Measurements from ENCODE around the gene ZNF296.

ZNF296 gene

GRCh38 chr19:45117167-45117594 is 40.9 kb upstream of the ZNF296 start:
- no peak for TF ChIP-seq GABPA (IDR thresholded peaks at IDR 0.05; ENCODE audit: low read depth)
- peak; percentile 77 for TF ChIP-seq POLR2AphosphoS5 (IDR thresholded peaks at IDR 0.05; ENCODE audit: low read depth)
- Histone ChIP-seq H3K4me3 (replicated peaks; ENCODE audit: insufficient read depth, low read length) (no peak overlapping the region), H3K27me3 (ENCODE audit: insufficient read depth, poor library complexity, severe bottlenecking) (no peaks in the 10 kb centered on the region), H3K27ac (replicated peaks) (peak overlapping the region; percentile 78)
- DNase-seq (ENCODE audit: low read depth in 1 of 2, low spot score in 1 of 2), result peak in 1 of 2 experiments; percentile 90

- H3K27ac ChIP-seq (replicated peaks), result peak overlapping the region; percentile 78
These were observed 39.7 kb upstream of the ZNF296 start for GRCh38 chr19:45115809-45116615.

GRCh38 chr19:45114116-45114515 is 37.8 kb upstream of the ZNF296 start:
- H3K27me3 ChIP-seq (ENCODE audit: insufficient read depth, poor library complexity, severe bottlenecking), result no peaks in the 10 kb centered on the region
- peak in 1 of 2 experiments; percentile 47 for DNase-seq (ENCODE audit: low read depth in 1 of 2, low spot score in 1 of 2)
- H3K27ac ChIP-seq (replicated peaks), result peak overlapping the region; percentile 78
- no peak overlapping the region for H3K4me3 ChIP-seq (replicated peaks; ENCODE audit: insufficient read depth, low read length)
- no peak for TF ChIP-seq POLR2AphosphoS5 (IDR thresholded peaks at IDR 0.05; ENCODE audit: low read depth)
- TF ChIP-seq SPI1 (IDR thresholded peaks at IDR 0.05; ENCODE audit: borderline replicate concordance, low read depth), result peak; percentile 52; the same call in 1 of the 2 replicates

More at GRCh38 chr19:45115809-45116615, 39.7 kb upstream of the ZNF296 start:
- TF ChIP-seq POLR2AphosphoS5 (IDR thresholded peaks at IDR 0.05; ENCODE audit: low read depth) (peak; percentile 95), REST (IDR thresholded peaks at IDR 0.05; ENCODE audit: insufficient replicate concordance, low read depth) (no peak), SPI1 (IDR thresholded peaks at IDR 0.05; ENCODE audit: borderline replicate concordance, low read depth) (peak; percentile 89; the same call in 1 of the 2 replicates), CTCF (IDR thresholded peaks at IDR 0.05; ENCODE audit: insufficient read depth, low read length) (no peak), GABPA (IDR thresholded peaks at IDR 0.05; ENCODE audit: low read depth) (peak; percentile 89)
- Histone ChIP-seq H3K4me3 (replicated peaks; ENCODE audit: insufficient read depth, low read length) (no peak overlapping the region), H3K27me3 (ENCODE audit: insufficient read depth, poor library complexity, severe bottlenecking) (no peaks in the 10 kb centered on the region)
- peak; percentile 93 to 97 for DNase-seq (ENCODE audit: low read depth in 1 of 2, low spot score in 1 of 2)

- H3K4me3 ChIP-seq (replicated peaks; ENCODE audit: insufficient read depth, low read length), result no peak overlapping the region
- peak overlapping the region; percentile 78 for H3K27ac ChIP-seq (replicated peaks)
- DNase-seq (ENCODE audit: low read depth in 1 of 2, low spot score in 1 of 2), result no peak
- H3K27me3 ChIP-seq (ENCODE audit: insufficient read depth, poor library complexity, severe bottlenecking), result no peaks in the 10 kb centered on the region
- no peak for TF ChIP-seq GABPA (IDR thresholded peaks at IDR 0.05; ENCODE audit: low read depth)
- no peak for TF ChIP-seq REST (IDR thresholded peaks at IDR 0.05; ENCODE audit: insufficient replicate concordance, low read depth)
- no peak for TF ChIP-seq SPI1 (IDR thresholded peaks at IDR 0.05; ENCODE audit: borderline replicate concordance, low read depth)
These were observed 37.4 kb upstream of the ZNF296 start for GRCh38 chr19:45113628-45114027.

GRCh38 chr19:45112111-45112827 is 36.0 kb upstream of the ZNF296 start:
- no peak overlapping the region for H3K27ac ChIP-seq (replicated peaks)
- TF ChIP-seq REST (IDR thresholded peaks at IDR 0.05; ENCODE audit: insufficient replicate concordance, low read depth) (no peak), CTCF (IDR thresholded peaks at IDR 0.05; ENCODE audit: insufficient read depth, low read length) (no peak), POLR2AphosphoS5 (IDR thresholded peaks at IDR 0.05; ENCODE audit: low read depth) (no peak), SPI1 (IDR thresholded peaks at IDR 0.05; ENCODE audit: borderline replicate concordance, low read depth) (no peak), GABPA (IDR thresholded peaks at IDR 0.05; ENCODE audit: low read depth) (no peak)
- H3K27me3 ChIP-seq (ENCODE audit: insufficient read depth, poor library complexity, severe bottlenecking), result no peaks in the 10 kb centered on the region
- no peak for DNase-seq (ENCODE audit: low read depth in 1 of 2, low spot score in 1 of 2)
- no peak overlapping the region for H3K4me3 ChIP-seq (replicated peaks; ENCODE audit: insufficient read depth, low read length)

Measured in HL-60 (cell line).